ENCODE measurements around the gene NFKBIB. TPM values are rescaled to one million over a fixed set of nuclear protein-coding genes. Genes with fewer than 3 reads are reported as not detected.

The NFKBIB gene
- polyA plus RNA-seq, 3 donors = 6.7 to 29.4 (median 9.0) TPM

DNA sequence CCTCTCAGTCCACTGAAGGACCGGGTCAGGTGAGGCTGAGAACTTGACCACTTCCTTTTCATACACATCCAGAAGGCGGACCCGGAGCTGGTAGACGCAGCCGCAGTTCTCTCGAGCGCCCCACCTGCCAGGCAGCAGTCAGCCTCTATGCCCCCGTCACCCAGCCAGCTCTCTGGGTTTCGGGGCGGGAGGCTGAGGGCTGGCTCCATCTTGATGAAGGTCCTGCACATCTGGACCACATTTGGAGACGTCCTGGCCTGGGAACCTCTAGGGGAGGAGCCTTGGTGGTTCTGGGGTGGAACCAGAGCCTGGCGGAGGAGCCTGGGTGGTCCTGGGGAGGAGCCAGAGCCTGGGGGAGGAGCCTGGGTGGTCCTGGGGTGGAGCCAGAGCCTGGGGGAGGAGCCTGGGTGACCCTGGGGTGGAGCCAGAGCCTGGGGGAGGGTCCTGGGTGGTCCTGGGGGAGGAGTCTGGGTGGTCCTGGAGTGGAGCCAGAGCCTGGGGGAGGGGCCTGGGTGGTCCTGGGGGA lies 45.3 kb downstream of the NFKBIB start:
- WGBS (ENCODE audit: insufficient coverage) = 95% methylated on average over 10 of the region's 12 CpGs
- H3K27ac ChIP-seq (ENCODE audit: low read depth in 1 of 2, low read length in 2 of 2) = no peak overlapping the region
- H3K9me3 ChIP-seq (replicated peaks in 1 of 2; ENCODE audit: control insufficient read depth in 1 of 2, insufficient read depth in 1 of 2, low read length in 2 of 2) = no peaks in the 10 kb centered on the region
- H3K36me3 ChIP-seq (replicated peaks in 1 of 2; ENCODE audit: control insufficient read depth in 1 of 2, insufficient read depth in 2 of 2, low read length in 2 of 2) = no peaks in the 10 kb centered on the region
- Mint-ChIP-seq H3K36me3 (no peaks in the 10 kb centered on the region), H3K27me3 (ENCODE audit: low read depth in 3 of 3) (peaks cover 18 to 29% (median 20%) of the 10 kb centered on the region in 3 donors), H3K4me1 (peaks cover 9% of the 10 kb centered on the region), H3K9me3 (peaks cover 0 to 10% (median 8%) of the 10 kb centered on the region in 7 donors), H3K27ac (no peak overlapping the region), H3K4me3 (no peak overlapping the region)
- no peak overlapping the region for H3K9ac ChIP-seq (ENCODE audit: insufficient read depth, low read length, poor library complexity, severe bottlenecking)
- H4K20me1 ChIP-seq (ENCODE audit: insufficient read depth, low read length) = no peaks in the 10 kb centered on the region
- H2AFZ ChIP-seq (ENCODE audit: insufficient read depth, low read depth, low read length, poor library complexity, severe bottlenecking) = no peak overlapping the region
- TF ChIP-seq, protein P1, sequence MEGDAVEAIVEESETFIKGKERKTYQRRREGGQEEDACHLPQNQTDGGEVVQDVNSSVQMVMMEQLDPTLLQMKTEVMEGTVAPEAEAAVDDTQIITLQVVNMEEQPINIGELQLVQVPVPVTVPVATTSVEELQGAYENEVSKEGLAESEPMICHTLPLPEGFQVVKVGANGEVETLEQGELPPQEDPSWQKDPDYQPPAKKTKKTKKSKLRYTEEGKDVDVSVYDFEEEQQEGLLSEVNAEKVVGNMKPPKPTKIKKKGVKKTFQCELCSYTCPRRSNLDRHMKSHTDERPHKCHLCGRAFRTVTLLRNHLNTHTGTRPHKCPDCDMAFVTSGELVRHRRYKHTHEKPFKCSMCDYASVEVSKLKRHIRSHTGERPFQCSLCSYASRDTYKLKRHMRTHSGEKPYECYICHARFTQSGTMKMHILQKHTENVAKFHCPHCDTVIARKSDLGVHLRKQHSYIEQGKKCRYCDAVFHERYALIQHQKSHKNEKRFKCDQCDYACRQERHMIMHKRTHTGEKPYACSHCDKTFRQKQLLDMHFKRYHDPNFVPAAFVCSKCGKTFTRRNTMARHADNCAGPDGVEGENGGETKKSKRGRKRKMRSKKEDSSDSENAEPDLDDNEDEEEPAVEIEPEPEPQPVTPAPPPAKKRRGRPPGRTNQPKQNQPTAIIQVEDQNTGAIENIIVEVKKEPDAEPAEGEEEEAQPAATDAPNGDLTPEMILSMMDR (IDR thresholded peaks at IDR 0.05) = no peak
- H3K27me3 ChIP-seq (ENCODE audit: control insufficient read depth in 2 of 2, insufficient read depth in 2 of 2, low read length in 2 of 2) = peaks cover 0 to 4% of the 10 kb centered on the region in 2 donors
- intact Hi-C loops (cut with micrococcal nuclease) = no loop called here
- no peak overlapping the region for H3K4me3 ChIP-seq (replicated peaks in 1 of 3; ENCODE audit: low read depth in 2 of 3, low read length in 3 of 3)
- peaks cover 3 to 6% of the 10 kb centered on the region in 2 donors for H3K4me1 ChIP-seq (ENCODE audit: control insufficient read depth in 1 of 2, insufficient read depth in 2 of 2, low read length in 2 of 2)
- no peak overlapping the region for H3K4me2 ChIP-seq (replicated peaks; ENCODE audit: extremely low read depth, low read length, poor library complexity, severe bottlenecking)
- H3K79me2 ChIP-seq (ENCODE audit: insufficient read depth, low read length) = no peaks in the 10 kb centered on the region
- DNase-seq = no peak

DNA sequence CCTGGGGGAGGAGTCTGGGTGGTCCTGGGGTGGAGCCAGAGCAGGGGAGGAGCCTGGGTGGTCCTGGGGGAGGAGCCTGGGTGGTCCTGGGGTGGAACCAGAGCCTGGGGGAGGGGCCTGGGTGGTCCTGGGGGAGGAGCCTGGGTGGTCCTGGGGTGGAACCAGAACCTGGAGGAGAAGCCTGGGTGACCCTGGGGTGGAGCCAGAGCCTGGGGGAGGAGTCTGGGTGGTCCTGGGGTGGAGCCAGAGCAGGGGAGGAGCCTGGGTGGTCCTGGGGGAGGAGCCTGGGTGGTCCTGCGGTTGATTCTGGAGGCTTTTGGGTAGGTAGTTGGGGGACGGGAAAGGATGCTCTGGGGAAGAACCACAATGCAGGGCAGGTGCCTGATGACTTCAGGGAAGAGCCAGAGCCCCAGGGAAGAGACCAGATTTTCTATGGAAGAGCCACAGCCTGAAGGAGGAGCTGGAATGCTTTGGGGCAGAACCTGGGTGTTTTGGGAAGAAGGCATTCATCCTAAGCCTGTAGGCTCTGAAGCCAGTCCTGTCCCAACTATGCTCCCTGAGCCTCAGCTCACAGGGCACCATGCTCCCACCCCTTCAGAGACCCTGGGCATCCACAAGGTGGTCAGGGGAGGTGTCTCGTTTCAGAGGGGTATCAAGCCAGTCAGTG lies 45.9 kb downstream of the NFKBIB start:
- Histone ChIP-seq H2AFZ (ENCODE audit: insufficient read depth, low read depth, low read length, poor library complexity, severe bottlenecking) (no peak overlapping the region), H3K4me2 (replicated peaks; ENCODE audit: extremely low read depth, low read length, poor library complexity, severe bottlenecking) (no peak overlapping the region), H3K9me3 (replicated peaks in 1 of 2; ENCODE audit: control insufficient read depth in 1 of 2, insufficient read depth in 1 of 2, low read length in 2 of 2) (no peaks in the 10 kb centered on the region), H3K79me2 (ENCODE audit: insufficient read depth, low read length) (no peaks in the 10 kb centered on the region), H3K9ac (ENCODE audit: insufficient read depth, low read length, poor library complexity, severe bottlenecking) (no peak overlapping the region), H3K4me3 (replicated peaks in 1 of 3; ENCODE audit: low read depth in 2 of 3, low read length in 3 of 3) (no peak overlapping the region), H4K20me1 (ENCODE audit: insufficient read depth, low read length) (no peaks in the 10 kb centered on the region), H3K36me3 (replicated peaks in 1 of 2; ENCODE audit: control insufficient read depth in 1 of 2, insufficient read depth in 2 of 2, low read length in 2 of 2) (no peaks in the 10 kb centered on the region), H3K27ac (ENCODE audit: low read depth in 1 of 2, low read length in 2 of 2) (no peak overlapping the region), H3K4me1 (ENCODE audit: control insufficient read depth in 1 of 2, insufficient read depth in 2 of 2, low read length in 2 of 2) (peaks cover 7 to 10% of the 10 kb centered on the region in 2 donors), H3K27me3 (ENCODE audit: control insufficient read depth in 2 of 2, insufficient read depth in 2 of 2, low read length in 2 of 2) (peaks cover 0 to 11% of the 10 kb centered on the region in 2 donors)
- no peak for DNase-seq
- Mint-ChIP-seq H3K9me3 (peaks cover 0 to 10% (median 9%) of the 10 kb centered on the region in 7 donors), H3K36me3 (no peaks in the 10 kb centered on the region), H3K4me3 (no peak overlapping the region), H3K27ac (no peak overlapping the region), H3K27me3 (ENCODE audit: low read depth in 3 of 3) (peaks cover 21 to 31% (median 24%) of the 10 kb centered on the region in 3 donors), H3K4me1 (peaks cover 11% of the 10 kb centered on the region)
- 89% methylated on average over 2 of the region's 3 CpGs for WGBS (ENCODE audit: insufficient coverage)
- intact Hi-C loops (cut with micrococcal nuclease) = loop anchor here in 1 of 2 donors (2.0 kb wide), 1 partner anchor 63 kb away; no protein-coding TSS in a partner anchor
- TF ChIP-seq, protein P1 (IDR thresholded peaks at IDR 0.05) = no peak

All from CD14-positive monocyte (primary cell).